Measurements from ENCODE around the gene TRAFD1.
"Not testable (repeated sequence)": the region's sequence is repeated elsewhere in the genome, so short reads cannot be mapped to it uniquely, and the experiment has no call there.

TRAFD1 gene

GRCh38 chr12:112158461-112159145, 33.2 kb downstream of the TRAFD1 start:
- in situ Hi-C loops (cut with MboI; ENCODE audit: low sequenced_read_pairs): not testable (repeated sequence)

DNA sequence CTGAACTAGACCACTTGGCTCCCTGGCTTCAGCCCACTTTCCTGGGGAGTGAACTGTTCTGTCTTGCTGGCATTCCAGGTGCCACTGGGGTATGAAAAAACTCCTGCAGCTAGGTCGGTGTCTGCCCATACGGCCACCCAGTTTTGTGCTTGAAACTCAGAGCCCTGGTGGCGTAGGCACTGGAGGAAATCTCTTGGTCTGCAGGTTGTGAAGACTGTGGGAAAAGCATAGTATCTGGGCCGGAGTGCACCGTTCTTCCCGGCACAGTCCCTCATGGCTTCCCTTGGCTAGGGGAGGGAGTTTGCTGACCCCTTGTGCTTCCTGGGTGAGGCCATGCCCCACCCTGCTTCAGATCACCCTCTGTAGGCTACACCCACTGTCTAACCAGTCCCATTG, 33.8 kb downstream of the TRAFD1 start:
- in situ Hi-C loops (cut with MboI; ENCODE audit: low sequenced_read_pairs): no loop called here

DNA sequence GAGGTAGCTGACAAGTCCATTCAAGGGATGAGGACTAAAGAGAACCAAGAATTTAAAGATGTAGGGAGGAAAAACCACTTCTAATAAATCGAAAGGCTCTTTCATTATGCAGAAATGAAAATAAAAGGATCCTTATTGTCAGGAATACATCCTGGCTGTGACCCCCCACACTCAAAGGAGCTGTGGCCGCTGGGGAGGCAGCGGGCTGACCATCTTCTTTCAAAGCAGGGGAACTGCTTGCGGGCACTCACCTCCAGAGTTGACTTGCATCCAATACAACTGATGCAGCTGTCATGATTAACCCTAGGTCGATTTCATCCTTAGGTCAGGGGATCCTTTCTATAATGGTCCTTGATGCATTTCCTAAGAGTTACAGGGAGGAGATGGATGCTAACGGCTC, 35.3 kb downstream of the TRAFD1 start:
- in situ Hi-C loops (cut with MboI; ENCODE audit: low sequenced_read_pairs): no loop called here

DNA sequence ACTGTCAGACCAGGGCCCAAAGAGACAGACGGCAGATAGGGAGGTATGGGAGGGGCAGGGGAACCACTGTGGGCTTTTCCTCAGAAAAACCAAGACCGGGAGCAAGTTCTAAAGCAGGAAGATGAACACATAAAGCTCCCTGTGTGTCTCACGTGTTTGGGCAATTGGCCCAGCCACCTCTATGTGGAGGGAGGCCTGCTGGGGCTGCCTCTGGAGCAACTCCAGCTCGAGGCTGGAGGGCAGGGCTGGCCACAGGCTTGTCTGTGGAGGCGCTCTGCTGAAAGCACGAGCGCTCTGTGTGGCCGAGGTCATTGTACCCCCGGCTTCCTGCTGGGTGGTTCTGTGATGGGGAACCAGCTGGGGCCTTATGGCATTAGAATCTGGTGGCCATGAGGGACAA, 36.4 kb downstream of the TRAFD1 start:
- in situ Hi-C loops (cut with MboI; ENCODE audit: low sequenced_read_pairs): no loop called here

DNA sequence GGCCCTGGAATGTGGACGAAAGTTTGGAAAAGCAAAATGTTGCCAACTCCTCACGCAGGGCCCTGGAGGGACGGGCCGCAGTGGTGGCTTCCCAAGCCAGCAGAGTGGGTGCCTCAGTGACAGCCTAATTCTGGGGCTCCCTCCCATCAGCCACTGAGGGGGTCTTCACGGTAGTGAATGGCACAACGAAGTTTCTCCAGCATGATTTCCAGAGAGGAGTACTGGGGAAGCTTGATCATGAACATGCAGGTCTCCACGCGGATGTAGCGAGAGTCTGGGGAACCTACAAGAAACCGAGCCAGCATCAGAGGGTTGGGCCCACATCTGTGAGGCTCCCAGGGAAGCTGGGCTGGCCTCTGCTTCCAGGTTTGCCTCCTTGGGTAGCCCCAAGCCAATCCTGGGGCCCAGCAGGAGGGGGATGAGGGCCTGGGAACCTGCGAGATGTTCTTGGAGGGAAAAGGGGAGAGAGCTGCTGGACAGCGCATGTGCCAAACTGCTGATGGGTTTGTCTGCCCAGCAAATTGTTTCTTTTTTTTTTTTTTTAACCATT, 37.0 kb downstream of the TRAFD1 start:
- in situ Hi-C loops (cut with MboI; ENCODE audit: low sequenced_read_pairs): no loop called here

GRCh38 chr12:112163056-112163455, 37.7 kb downstream of the TRAFD1 start:
- in situ Hi-C loops (cut with MboI; ENCODE audit: low sequenced_read_pairs): no loop called here

DNA sequence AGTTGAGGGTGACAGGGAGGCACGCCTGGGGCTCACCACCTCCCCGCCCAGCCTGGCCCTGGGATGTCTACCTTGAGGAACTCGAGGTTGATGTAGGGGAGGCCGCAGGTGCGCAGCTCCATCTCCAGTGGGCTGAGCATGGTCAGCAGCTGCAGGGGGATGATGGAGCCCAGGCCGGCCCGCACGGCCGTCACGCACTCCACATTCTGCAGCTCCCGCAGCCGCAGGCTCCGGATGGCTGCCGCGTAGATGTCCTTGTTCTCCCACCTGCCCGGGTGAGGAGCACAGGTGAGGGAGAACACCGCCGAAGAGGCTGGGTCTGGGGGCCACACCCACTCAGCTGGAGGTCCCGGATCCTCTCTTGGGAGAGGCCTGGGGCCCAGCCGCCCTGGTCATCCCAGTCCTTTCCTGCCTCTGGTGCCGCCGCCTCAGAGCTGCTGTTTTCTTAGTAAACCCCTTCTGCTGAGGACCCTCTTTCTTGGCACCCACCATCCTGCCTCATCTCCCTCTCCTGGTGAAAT, 38.2 kb downstream of the TRAFD1 start:
- in situ Hi-C loops (cut with MboI; ENCODE audit: low sequenced_read_pairs): no loop called here

DNA sequence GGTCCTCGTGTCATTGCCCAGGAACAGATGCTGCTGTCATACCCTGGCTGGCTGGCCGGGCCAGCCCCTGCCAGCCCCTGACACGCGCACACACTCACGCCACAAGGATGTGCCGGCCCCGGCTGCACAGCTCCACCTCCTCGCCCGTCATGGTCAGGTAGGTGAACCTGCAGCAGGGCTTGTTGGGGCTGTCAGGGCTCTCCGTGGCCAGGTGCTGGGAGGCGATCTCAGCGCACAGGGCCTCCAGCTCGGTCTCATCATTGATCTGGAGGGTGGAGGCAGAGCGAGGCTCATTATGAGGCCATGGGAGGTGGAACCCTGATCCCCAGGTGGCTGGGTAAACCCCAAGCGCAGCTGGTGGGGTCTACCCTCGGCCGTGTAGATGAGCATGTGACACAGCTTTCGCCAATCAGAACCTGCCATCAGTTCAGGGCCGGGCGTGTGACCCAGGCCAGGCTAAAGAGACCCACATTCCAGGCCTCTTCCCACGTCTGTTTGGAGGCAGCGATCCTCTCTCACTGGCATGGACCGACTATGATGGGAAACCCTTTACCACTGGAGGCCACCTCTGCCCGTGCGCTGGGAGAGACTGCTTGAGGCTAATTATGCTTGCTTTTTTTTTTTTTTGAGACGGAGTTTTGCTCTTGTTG, 38.8 kb downstream of the TRAFD1 start:
- in situ Hi-C loops (cut with MboI; ENCODE audit: low sequenced_read_pairs): no loop called here

DNA sequence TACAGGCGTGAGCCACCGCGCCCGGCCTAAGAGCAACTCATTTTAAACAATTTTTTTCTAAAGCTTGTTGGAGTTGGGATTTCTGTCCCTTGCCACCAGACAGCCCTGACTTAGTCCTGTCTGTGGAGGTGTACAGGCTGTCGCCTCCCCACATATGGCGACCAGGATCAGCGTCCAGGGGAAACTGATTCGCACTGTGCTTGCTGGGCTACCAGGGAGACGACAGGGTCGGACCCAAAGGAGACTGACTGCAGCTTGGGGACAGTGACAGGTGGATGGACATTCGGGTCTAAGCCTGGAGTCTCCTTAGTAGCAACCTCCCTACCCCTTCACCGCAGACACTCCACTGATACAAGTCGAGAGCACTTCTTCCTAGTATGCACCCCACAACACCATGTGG, 40.3 kb downstream of the TRAFD1 start:
- in situ Hi-C loops (cut with MboI; ENCODE audit: low sequenced_read_pairs): no loop called here

DNA sequence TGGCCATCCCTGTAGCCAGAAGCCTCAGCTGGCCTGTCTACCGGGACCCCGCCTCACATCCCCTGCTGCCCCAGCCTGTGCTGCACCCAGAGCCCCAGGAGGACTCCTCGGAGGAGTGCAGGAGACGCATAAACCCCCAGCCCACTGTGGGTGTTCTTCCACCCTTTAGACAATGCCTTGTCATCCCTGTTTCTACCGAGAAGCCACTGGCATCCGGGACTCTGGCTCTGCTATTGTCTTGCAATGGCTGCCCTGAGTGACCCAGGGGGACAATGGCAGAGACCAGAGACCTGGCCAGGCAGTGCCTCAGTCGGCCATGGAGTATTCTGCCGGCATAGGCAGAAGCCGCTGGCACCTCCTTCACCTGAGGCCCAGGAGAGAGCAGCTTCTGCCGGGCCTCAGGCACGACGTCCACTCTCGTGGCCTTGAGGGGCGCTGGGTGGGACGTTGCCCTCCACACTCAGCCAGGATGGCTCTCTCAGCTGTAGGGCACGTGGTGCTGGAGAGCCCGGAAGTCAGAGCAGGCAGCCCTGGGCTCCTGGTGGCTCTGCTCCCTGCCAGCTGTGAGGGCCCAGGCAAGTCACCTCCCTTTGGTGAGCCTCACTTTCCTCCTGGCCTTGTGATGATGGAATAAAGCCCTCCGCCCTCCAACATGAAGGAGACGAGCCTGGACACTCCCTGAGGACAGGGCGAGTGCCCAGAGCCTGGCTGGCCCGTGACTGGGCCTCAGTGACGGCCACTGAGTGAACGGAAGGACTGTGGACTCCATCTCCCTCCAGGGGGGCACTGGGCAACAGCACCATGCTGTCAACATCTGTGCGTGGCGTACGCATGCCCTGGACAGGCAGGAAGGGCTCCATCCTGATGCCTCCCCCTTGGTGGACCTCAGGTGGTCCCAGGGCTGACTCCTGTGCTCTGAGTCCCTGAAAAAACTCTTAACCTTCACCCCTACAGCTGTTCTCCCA, 41.0 kb downstream of the TRAFD1 start:
- in situ Hi-C loops (cut with MboI; ENCODE audit: low sequenced_read_pairs): no loop called here

DNA sequence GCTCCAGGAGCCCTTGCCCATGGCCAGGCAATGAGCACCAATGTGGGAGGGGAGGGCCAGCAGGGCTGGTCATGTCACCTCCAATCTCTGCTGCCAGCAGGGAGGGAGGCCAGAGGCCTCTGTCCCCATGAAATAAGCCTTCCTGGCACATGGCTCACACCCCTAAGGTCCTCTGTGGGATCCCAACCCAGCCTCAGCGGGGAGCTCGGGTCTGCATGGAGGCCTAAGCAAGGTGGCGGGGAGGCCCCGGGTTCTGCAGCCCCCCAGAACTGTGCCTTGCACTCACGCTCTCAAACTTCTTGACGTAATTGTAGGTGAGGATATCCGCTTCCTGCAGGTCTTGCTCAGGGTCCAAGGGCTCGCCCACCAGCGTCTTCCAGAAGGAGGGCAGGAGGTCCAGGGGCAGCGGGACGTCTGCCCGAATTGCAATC, 41.7 kb downstream of the TRAFD1 start:
- in situ Hi-C loops (cut with MboI; ENCODE audit: low sequenced_read_pairs): no loop called here

DNA sequence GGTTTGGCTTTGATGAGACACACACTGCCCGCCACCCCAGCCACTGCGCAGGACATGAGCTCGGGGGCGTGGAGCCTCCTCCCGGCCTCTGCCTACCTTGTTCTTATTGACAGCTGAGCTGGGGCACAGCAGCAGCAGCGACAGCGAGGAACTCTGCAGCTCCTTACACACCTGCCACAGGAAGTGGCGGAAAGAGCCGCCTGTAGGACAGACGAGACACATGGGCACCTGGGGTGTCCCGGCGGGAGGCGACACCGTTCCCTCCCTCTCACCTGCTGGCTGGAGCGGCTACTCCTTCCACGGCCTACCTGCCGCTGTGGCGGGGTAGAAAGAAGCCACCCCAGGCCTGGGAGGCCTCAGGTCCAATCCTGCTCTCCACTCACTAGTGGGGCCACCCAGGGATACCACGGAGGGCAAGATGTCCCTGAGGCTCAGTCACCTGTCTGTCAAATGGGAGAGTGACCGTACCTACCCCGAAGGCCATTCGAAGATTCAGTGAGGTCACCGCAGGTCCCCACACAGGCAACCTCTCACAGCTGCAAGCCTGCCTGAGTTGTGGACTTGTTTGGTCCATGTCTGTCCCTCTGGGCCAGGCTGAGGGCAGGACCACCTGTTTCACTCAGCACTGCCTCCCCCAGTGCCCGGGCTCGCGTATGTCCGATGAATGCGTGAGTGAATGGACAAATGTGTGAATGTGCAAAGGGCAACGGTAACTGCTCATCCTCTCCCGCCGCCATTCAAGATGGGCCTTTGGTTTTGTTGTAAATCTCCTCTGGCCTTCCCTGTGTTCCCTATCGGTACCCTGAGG, 42.6 kb downstream of the TRAFD1 start:
- in situ Hi-C loops (cut with MboI; ENCODE audit: low sequenced_read_pairs): no loop called here

DNA sequence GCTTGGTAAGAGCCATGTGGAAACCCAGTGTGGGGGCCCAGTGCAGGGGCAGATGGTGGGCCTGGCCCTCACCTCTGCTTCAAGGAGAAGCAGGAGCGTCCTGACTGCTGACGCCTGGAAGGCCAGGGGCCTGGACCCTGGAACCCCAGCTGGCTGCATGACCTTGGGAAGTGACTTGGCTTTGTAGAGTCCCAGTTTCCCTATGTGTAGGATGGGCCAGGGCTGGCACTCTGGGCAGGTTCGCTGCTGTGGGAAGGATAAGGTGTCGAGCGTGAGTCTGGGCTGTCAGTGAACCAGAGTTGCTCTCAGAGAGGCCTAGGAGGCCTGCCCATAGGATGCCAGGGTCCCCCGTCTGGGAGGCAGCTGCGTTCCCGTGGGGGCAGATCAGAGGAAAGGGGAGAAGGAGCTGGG, 43.2 kb downstream of the TRAFD1 start:
- in situ Hi-C loops (cut with MboI; ENCODE audit: low sequenced_read_pairs): no loop called here

DNA sequence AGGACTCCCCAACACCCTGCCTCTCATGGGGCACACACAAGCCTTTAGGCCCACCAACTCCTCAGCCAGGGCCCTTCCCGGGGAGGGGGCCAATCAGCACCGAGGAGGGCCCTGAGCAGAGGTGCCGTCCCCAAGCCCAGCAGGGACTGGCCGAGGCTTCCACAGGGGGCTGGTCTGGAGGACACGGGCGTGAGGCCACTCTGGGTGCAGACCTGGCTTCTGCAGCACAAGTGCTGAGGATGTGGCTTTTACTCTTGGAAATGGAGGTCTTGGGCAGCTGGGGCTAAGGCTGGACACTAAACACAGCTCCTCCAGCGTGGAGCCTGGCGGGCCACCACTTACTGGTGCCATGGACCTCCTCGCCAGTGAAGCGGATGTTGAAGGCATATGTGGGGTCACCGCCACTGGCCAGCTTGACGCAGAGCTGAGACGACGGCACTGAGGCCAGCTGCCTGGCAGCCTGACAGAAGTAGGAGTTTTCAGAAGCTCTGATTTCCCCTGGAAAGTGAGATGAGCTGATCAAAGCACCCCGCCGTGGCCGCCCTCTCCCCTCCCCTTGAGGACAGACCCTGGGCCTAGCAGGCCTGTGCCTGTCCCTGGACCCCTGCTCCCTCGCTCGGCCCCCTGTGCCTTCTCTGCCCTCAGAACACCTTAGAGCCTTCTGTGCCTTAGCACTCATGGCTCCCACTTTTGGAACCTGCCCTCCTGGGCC, 44.0 kb downstream of the TRAFD1 start:
- in situ Hi-C loops (cut with MboI; ENCODE audit: low sequenced_read_pairs): no loop called here

GRCh38 chr12:112169966-112170365, 44.6 kb downstream of the TRAFD1 start:
- in situ Hi-C loops (cut with MboI; ENCODE audit: low sequenced_read_pairs): no loop called here

GRCh38 chr12:112170376-112170775, 45.0 kb downstream of the TRAFD1 start:
- in situ Hi-C loops (cut with MboI; ENCODE audit: low sequenced_read_pairs): no loop called here

DNA sequence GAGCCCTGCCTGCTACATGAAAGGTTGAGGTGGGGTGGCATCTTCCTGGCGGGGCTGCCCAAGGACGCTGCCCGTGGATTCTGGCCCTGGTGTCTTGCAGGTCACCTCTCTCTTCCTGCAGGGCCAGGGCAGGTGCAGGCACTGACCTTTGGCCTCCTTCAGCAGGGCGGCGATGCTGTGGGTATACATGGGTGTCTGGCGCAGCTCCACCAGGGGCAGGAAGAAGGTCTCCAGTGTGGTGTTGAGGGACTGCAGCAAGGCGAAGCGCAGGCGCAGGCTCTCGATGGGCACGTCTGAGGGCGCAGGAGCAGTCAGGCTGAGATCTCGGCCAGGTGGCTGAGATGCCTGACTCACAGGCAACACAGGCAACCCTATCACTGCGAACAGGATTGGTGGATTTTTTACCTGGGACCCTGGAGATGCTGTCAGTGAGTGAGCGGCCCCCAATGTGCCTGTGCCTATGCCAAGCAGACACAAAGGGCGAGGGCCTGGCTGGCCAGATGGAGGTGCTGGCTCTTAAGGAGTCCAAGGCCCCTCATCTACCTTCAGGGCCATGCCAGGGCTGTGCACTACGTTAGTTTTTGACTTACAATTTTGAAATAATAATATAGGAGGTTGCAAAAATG, 45.7 kb downstream of the TRAFD1 start:
- in situ Hi-C loops (cut with MboI; ENCODE audit: low sequenced_read_pairs): no loop called here

GRCh38 chr12:112172556-112173324, 47.4 kb downstream of the TRAFD1 start:
- in situ Hi-C loops (cut with MboI; ENCODE audit: low sequenced_read_pairs): no loop called here
